ENCODE measurements around the gene IZUMO3. TPM values are rescaled to one million over a fixed set of nuclear protein-coding genes. Genes with fewer than 3 reads are reported as not detected.

The IZUMO3 gene
- total and polyA plus RNA-seq, 2 of the 4 experiments (the other 2 are of a cell fraction): not detected

DNA sequence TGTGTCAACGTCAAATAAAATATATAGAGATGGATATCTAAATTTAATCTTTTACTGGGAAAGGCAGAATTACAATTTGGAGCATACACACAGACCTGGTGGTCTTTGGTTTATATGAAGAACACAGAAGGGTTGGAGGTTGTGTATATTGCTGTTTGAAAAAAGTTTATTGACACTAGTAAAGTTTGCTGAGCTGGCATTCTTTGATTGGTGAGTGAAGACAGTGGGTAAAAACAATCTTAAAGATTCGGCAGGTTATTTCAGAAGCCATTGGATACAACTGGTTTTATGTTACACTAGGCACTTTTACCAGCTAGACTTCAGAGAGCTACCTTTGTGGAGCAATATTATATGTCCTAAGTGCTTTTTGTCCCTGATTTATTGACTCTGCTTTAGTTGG is 27.2 kb downstream of the IZUMO3 start:
- no peak overlapping the region for H2BK20ac ChIP-seq (ENCODE audit: low read depth, low read length)
- H3K4me1 ChIP-seq (ENCODE audit: control insufficient read depth, insufficient read depth, low read length): no peaks in the 10 kb centered on the region
- no peak overlapping the region for H2BK120ac ChIP-seq (ENCODE audit: low read depth, low read length)
- no peak overlapping the region for H2AFZ ChIP-seq (replicated peaks; ENCODE audit: low read length, poor library complexity)
- no peaks in the 10 kb centered on the region for H4K20me1 ChIP-seq (ENCODE audit: insufficient read depth, low read length)
- ChIA-PET POLR2A (ENCODE audit: unreplicated experiment) (no interaction called here), CTCF (no interaction called here)
- H3K27me3 ChIP-seq (ENCODE audit: control insufficient read depth, insufficient read depth, low read length): no peaks in the 10 kb centered on the region
- DNase-seq (no peak), ATAC-seq (ENCODE audit: low read depth) (no peak)
- no TSS peak for BruUV-seq (replicated peaks)
- no peak overlapping the region for H3K4me3 ChIP-seq (ENCODE audit: insufficient read depth, low read depth, low read length)
- no CpG with 5 or more reads among the region's 2 CpGs for WGBS, 2 experiments (ENCODE audit: extremely low coverage in 2 of 2, insufficient read length in 1 of 2)
- no peaks in the 10 kb centered on the region for H3K9me3 ChIP-seq (ENCODE audit: control insufficient read depth, insufficient read depth, low read length)
- in situ Hi-C loops (cut with MboI; ENCODE audit: low sequenced_read_pairs) (no loop called here), dilution Hi-C loops (cut with HindIII; ENCODE audit: low sequenced_read_pairs, unreplicated experiment) (no loop called here), intact Hi-C loops (cut with micrococcal nuclease) (no loop called here)
- no peaks in the 10 kb centered on the region for H3K79me1 ChIP-seq (ENCODE audit: low read depth in 1 of 2, low read length in 2 of 2)
- no peak overlapping the region for H4K5ac ChIP-seq (ENCODE audit: low read depth, low read length)
- H2BK15ac ChIP-seq (ENCODE audit: low read depth, low read length): no peak overlapping the region
- H3K14ac ChIP-seq (replicated peaks; ENCODE audit: low read depth, low read length): no peak overlapping the region
- no peak overlapping the region for H2BK5ac ChIP-seq (ENCODE audit: low read depth, low read length, poor library complexity, severe bottlenecking)
- H2AK5ac ChIP-seq (ENCODE audit: low read depth, low read length): no peak overlapping the region
- H3K9ac ChIP-seq (ENCODE audit: low read depth, low read length): no peak overlapping the region
- no peak overlapping the region for H4K91ac ChIP-seq (ENCODE audit: insufficient read depth, low read depth, low read length)
- H3K18ac ChIP-seq (ENCODE audit: low read depth, low read length): no peak overlapping the region
- no peak overlapping the region for H2AK9ac ChIP-seq (replicated peaks; ENCODE audit: low read depth, low read length, poor library complexity)
- no peak overlapping the region for H3K23ac ChIP-seq (ENCODE audit: low read depth, low read length)
- no peak overlapping the region for H3K27ac ChIP-seq (ENCODE audit: insufficient read depth, low read length)
- no peak overlapping the region for H3K4me2 ChIP-seq (ENCODE audit: low read depth, low read length)
- TF ChIP-seq BHLHE40 (IDR thresholded peaks at IDR 0.05; ENCODE audit: low read depth, low read length): no peak
- peak; percentile 85 for TF ChIP-seq MAFK (IDR thresholded peaks at IDR 0.05; ENCODE audit: low read depth, low read length)
- H4K8ac ChIP-seq (ENCODE audit: low read depth in 2 of 2, low read length in 2 of 2): no peak overlapping the region
- H3K36me3 ChIP-seq (ENCODE audit: control insufficient read depth, insufficient read depth, low read length): no peaks in the 10 kb centered on the region
- no peak overlapping the region for H3K56ac ChIP-seq (ENCODE audit: extremely low read depth, insufficient read depth, low read length)
- H3K9me1 ChIP-seq (ENCODE audit: insufficient read depth, low read length): no peaks in the 10 kb centered on the region
- no peak overlapping the region for H3K4ac ChIP-seq (ENCODE audit: low read depth, low read length)

Measured in IMR-90 (cell line).